K562 (cell line): ENCODE data around the gene ZFPM1. TPM values are rescaled to one million over a fixed set of nuclear protein-coding genes. Genes with fewer than 3 reads are reported as not detected.

Source experiments
- ATAC-seq: fragments of 200-7000 bp; cut with Tn5 transposase; 3 replicates; pipeline ENCODE4 v1.9.1; 2020; ENCODE audit warnings: moderate library complexity
- BruUV-seq: library from RNA; stranded (reverse); fragments of 400-500 nt; replicated peaks from 2 replicates; lab custom pipeline; 2021; lab: Mats Ljungman, UMichigan
- CTCF ChIA-PET: fragments of 300-600 bp; formaldehyde crosslinking; extraction: SDS; loops from one replicate; lab custom pipeline; 2021; ENCODE audit warnings: low intra/inter-chr PET ratio; lab: Yijun Ruan, JAX
- POLR2A ChIA-PET: fragments of 300-600, 350-650 bp; sonication (Branson Sonifier 250); formaldehyde crosslinking; extraction: SDS; loops from one replicate; lab custom pipeline; 2021; ENCODE audit warnings: antibody characterized with exemption, inconsistent platforms; lab: Yijun Ruan, JAX
- DNase-seq, 4 experiments: peaks; one replicate each; pipeline versions ENCODE4 v3.0.0 to v3.0.0-alpha.2; 2011 to 2018; ENCODE audit warnings: low spot score in 3 of 4, mixed read lengths in 3 of 4; ENCODE audit errors: extremely low read depth in 1 of 4
- FAIRE-seq: peaks from 2 replicates; lab custom pipeline; 2011; peaks lifted over from hg19 to GRCh38; lab: Jason Lieb, UNC
- H2AFZ ChIP-seq: 2 replicates; pipeline ENCODE4 v1.6.0; 2011; ENCODE audit warnings: low read depth, low read length, control low read depth, inconsistent platforms
- H3K27ac ChIP-seq: fragments of 200-600 bp; 3 replicates; pipeline ENCODE4 v1.8.0; 2011; ENCODE audit warnings: low read depth, mild to moderate bottlenecking, control low read depth, inconsistent platforms, low read length, moderate library complexity, mixed read lengths; ENCODE audit errors: extremely low read depth
- H3K27me3 ChIP-seq, 2 experiments: fragments of 300-600 bp in 1 of 2; 2 replicates in 1 of 2; 3 replicates in 1 of 2; pipeline versions ENCODE4 v1.6.0 to v1.8.0; 2011; ENCODE audit warnings: inconsistent platforms in 2 of 2, low read length in 2 of 2, mild to moderate bottlenecking in 1 of 2, mixed read lengths in 1 of 2, moderate library complexity in 1 of 2; ENCODE audit not compliant: control insufficient read depth in 2 of 2, insufficient read depth in 2 of 2
- H3K36me3 ChIP-seq: fragments of 300-600 bp; 3 replicates; pipeline ENCODE4 v1.8.0; 2011; ENCODE audit warnings: mild to moderate bottlenecking, low read length, inconsistent platforms; ENCODE audit not compliant: control insufficient read depth, insufficient read depth
- H3K4me1 ChIP-seq, 2 experiments: fragments of 200-600 bp in 1 of 2; replicated peaks in 1 of 2; 2 replicates in 1 of 2; 3 replicates in 1 of 2; pipeline versions ENCODE4 v1.5.1 to v1.8.0; 2011; ENCODE audit warnings: inconsistent platforms in 2 of 2, low read length in 2 of 2, mild to moderate bottlenecking in 1 of 2, mixed read lengths in 1 of 2, moderate library complexity in 1 of 2; ENCODE audit not compliant: control insufficient read depth in 2 of 2, insufficient read depth in 2 of 2
- H3K4me2 ChIP-seq: 2 replicates; pipeline ENCODE4 v1.6.1; 2011; ENCODE audit warnings: low read length, control low read depth, inconsistent platforms, mixed read lengths; ENCODE audit not compliant: insufficient read depth
- H3K4me3 ChIP-seq: fragments of 200-600 bp; sonication (generic), shearing (Covaris generic); 2 replicates; pipeline ENCODE4 v1.5.1; 2016; ENCODE audit warnings: control low read depth, inconsistent platforms
- H3K79me2 ChIP-seq: fragments of 200-600 bp; 3 replicates; pipeline ENCODE4 v1.8.0; 2011; ENCODE audit warnings: low read length, inconsistent platforms; ENCODE audit not compliant: control insufficient read depth, insufficient read depth
- H3K9ac ChIP-seq, 2 experiments: 2 replicates each; pipeline versions ENCODE4 v1.6.0 to v1.6.1; 2011; ENCODE audit warnings: low read depth in 2 of 2, low read length in 2 of 2, control low read depth in 1 of 2, inconsistent platforms in 1 of 2, mild to moderate bottlenecking in 1 of 2, mixed read lengths in 1 of 2; ENCODE audit not compliant: insufficient read depth in 1 of 2
- H3K9me1 ChIP-seq: one replicate; pipeline ENCODE4 v1.6.0; 2011; ENCODE audit warnings: inconsistent platforms, mild to moderate bottlenecking, low read length, moderate library complexity; ENCODE audit not compliant: control insufficient read depth, insufficient read depth
- H3K9me3 ChIP-seq: replicated peaks from 2 replicates; pipeline ENCODE4 v1.5.1; 2011; ENCODE audit warnings: low read depth, low read length, inconsistent platforms; ENCODE audit not compliant: control insufficient read depth, insufficient read depth
- H4K20me1 ChIP-seq: replicated peaks from 2 replicates; pipeline ENCODE4 v1.6.1; 2011; ENCODE audit warnings: low read length, inconsistent platforms, mixed read lengths; ENCODE audit not compliant: control insufficient read depth, insufficient read depth
- ETS2 ChIP-seq: IDR thresholded peaks from 2 replicates; pipeline ENCODE4 v1.6.1; 2016; ENCODE audit warnings: borderline replicate concordance, missing genetic modification characterization, mild to moderate bottlenecking, moderate library complexity, missing compliant biosample characterization; ENCODE audit not compliant: poor library complexity, severe bottlenecking
- POLR2G ChIP-seq: fragments of 200-400 bp; formaldehyde crosslinking; IDR thresholded peaks from 2 replicates; pipeline ENCODE4 v1.6.1; 2017; ENCODE audit warnings: low read depth, mild to moderate bottlenecking, antibody characterized with exemption, low read length, moderate library complexity
- RBM15 ChIP-seq: fragments of 200-400 bp; formaldehyde crosslinking; IDR thresholded peaks from 2 replicates; pipeline ENCODE4 v1.6.1; 2018; ENCODE audit warnings: mild to moderate bottlenecking, low read length, moderate library complexity; ENCODE audit not compliant: insufficient read depth
- WGBS: fragments of 100-300 bp; shearing (Covaris generic); methylation state at CpG from one replicate; pipeline ENCODE4 v1.1.6; 2016; ENCODE audit warnings: low coverage, mixed read lengths; ENCODE audit not compliant: insufficient coverage; ENCODE audit errors: missing lambda C conversion rate; 5-methylcytosine and 5-hydroxymethylcytosine counted together
- in situ Hi-C: fragments of 300-500 bp; cut with MboI; formaldehyde crosslinking; loops from 4 replicates; pipeline ENCODE4 v1.15.0; 2018; ENCODE audit warnings: inconsistent platforms, mixed read lengths
- intact Hi-C: fragments of 100-400 bp; cut with micrococcal nuclease; formaldehyde crosslinking; loops from 2 replicates; pipeline ENCODE4 v1.14.2; 2022
- polyA plus RNA-seq, 8 experiments: library from polyadenylated mRNA; depleted of rRNA in 4 of 8; stranded (reverse) in 5 of 8; unstranded in 3 of 8; fragments of >200 nt; fragmentation: Nextera tagmentation in 2 of 8; fragmentation: Illumina TruSeq in 1 of 8; extraction: Ambion mirVana in 2 of 8; extraction: Trizol in 1 of 8; gene quantifications; 2 replicates each; pipeline versions ENCODE4 v1.2.1 to v1.2.3, GENCODE V29; 2011 to 2014; ENCODE audit warnings: inconsistent platforms in 1 of 8, missing spikeins in 1 of 8
- total RNA-seq, 7 experiments: library from RNA; depleted of rRNA in 6 of 7; stranded (reverse); fragments of >200 nt in 6 of 7; fragmentation: Illumina TruSeq in 2 of 7; extraction: Trizol in 2 of 7; gene quantifications; 2 replicates each; pipeline versions ENCODE4 v1.2.1 to v1.2.3, GENCODE V29; 2011 to 2021; ENCODE audit warnings: low replicate concordance in 1 of 7

Gene ZFPM1
- total and polyA plus RNA-seq, 9 of the 15 experiments (the other 6 are each of a cell fraction or from before 2014, with no cell fraction given) = 0.03 to 35.9 (median 1.4) TPM

- TF ChIP-seq RBM15 (no peak), POLR2G (peak; percentile 56; the same call in 1 of the 2 replicates), ETS2 (tag) (no peak)
- POLR2A ChIA-PET = no interaction called here
- FAIRE-seq = no peak
- H3K4me3 ChIP-seq = no peak overlapping the region
- peaks cover 13% of the 10 kb centered on the region for H4K20me1 ChIP-seq
- H2AFZ ChIP-seq = no peak overlapping the region
- in situ Hi-C loops = no loop called here
- no peak overlapping the region for H3K4me2 ChIP-seq
- 98% methylated on average over 23 of the region's 65 CpGs for WGBS
- no peaks in the 10 kb centered on the region for H3K79me2 ChIP-seq
- H3K36me3 ChIP-seq = peaks cover 42% of the 10 kb centered on the region; the same call in 2 of the 3 replicates
- intact Hi-C loops = no loop called here
- BruUV-seq = no TSS peak
- H3K27ac ChIP-seq = no peak overlapping the region
- no peaks in the 10 kb centered on the region for H3K9me1 ChIP-seq
- peaks cover 10 to 79% of the 10 kb centered on the region in 2 experiments for H3K4me1 ChIP-seq
- H3K27me3 ChIP-seq = peaks cover 13 to 17% of the 10 kb centered on the region in 2 experiments; a peak in 4 of 5 replicates
- no peak for DNase-seq
- no peak for ATAC-seq
- CTCF ChIA-PET = no interaction called here
- H3K9ac ChIP-seq = no peak overlapping the region
- H3K9me3 ChIP-seq = no peaks in the 10 kb centered on the region
Observed at GRCh38 chr16:88534638-88535190, 81.6 kb downstream of the ZFPM1 start.
